GM12878 (cell line): ENCODE results near the gene ZNF160. TPM values are rescaled to one million over a fixed set of nuclear protein-coding genes. Genes with fewer than 3 reads are reported as not detected.

ENCODE experiments used
- ATAC-seq: fragments of 200-7000 bp; cut with Tn5 transposase; 3 replicates; pipeline ENCODE4 v1.9.1; 2020; ENCODE audit warnings: mild to moderate bottlenecking, moderate library complexity
- BruUV-seq: library from RNA; stranded (reverse); fragments of 400-500 nt; replicated peaks from 2 replicates; lab custom pipeline; 2021; lab: Mats Ljungman, UMichigan
- CTCF ChIA-PET: fragments of 300-600 bp; sonication (Branson Sonifier 250); formaldehyde crosslinking; extraction: SDS; loops from one replicate; lab custom pipeline; 2021; ENCODE audit warnings: inconsistent platforms; lab: Yijun Ruan, JAX
- POLR2A ChIA-PET: fragments of 350-600 bp; formaldehyde crosslinking; extraction: SDS; loops from one replicate; lab custom pipeline; 2021; ENCODE audit warnings: inconsistent platforms; lab: Charles Lee
- RAD21 ChIA-PET: fragments of 300-600 bp; sonication (Branson Sonifier 250); formaldehyde crosslinking; loops from one replicate; lab custom pipeline; 2023; ENCODE audit warnings: antibody characterized with exemption; ENCODE audit not compliant: unreplicated experiment; lab: Charles Lee
- SMC1A ChIA-PET: fragments of 300-600 bp; sonication (Branson Sonifier 250); formaldehyde crosslinking; loops from one replicate; lab custom pipeline; 2023; ENCODE audit not compliant: unreplicated experiment, uncharacterized antibody; lab: Charles Lee
- DNase-seq: peaks from one replicate; pipeline ENCODE4 v3.0.0-alpha.2; 2011; ENCODE audit warnings: low read depth, low spot score
- FAIRE-seq: peaks from 3 replicates; lab custom pipeline; 2011; peaks lifted over from hg19 to GRCh38; lab: Jason Lieb, UNC
- H2AFZ ChIP-seq: 2 replicates; pipeline ENCODE4 v1.6.0; 2011; ENCODE audit warnings: low read depth, low read length, control low read depth; ENCODE audit not compliant: control insufficient read depth
- H3K27ac ChIP-seq: 2 replicates; pipeline ENCODE4 v1.5.1; 2011; ENCODE audit warnings: control low read depth; ENCODE audit not compliant: control insufficient read depth, insufficient read depth
- H3K27me3 ChIP-seq, 2 experiments: replicated peaks in 1 of 2; 2 replicates each; pipeline versions ENCODE4 v1.6.0 to v1.6.1; 2011; ENCODE audit warnings: low read length in 1 of 2; ENCODE audit not compliant: control insufficient read depth in 2 of 2, insufficient read depth in 2 of 2
- H3K36me3 ChIP-seq, 2 experiments: 2 replicates each; pipeline ENCODE4 v1.5.1; 2011; ENCODE audit warnings: low read length in 1 of 2; ENCODE audit not compliant: control insufficient read depth in 2 of 2, insufficient read depth in 2 of 2
- H3K4me1 ChIP-seq: 2 replicates; pipeline ENCODE4 v1.6.1; 2011; ENCODE audit warnings: mild to moderate bottlenecking, low read length, moderate library complexity, mixed read lengths; ENCODE audit not compliant: control insufficient read depth, insufficient read depth
- H3K4me2 ChIP-seq: 2 replicates; pipeline ENCODE4 v1.6.0; 2011; ENCODE audit warnings: control low read depth; ENCODE audit not compliant: control insufficient read depth, insufficient read depth
- H3K4me3 ChIP-seq: fragments of 200-600 bp; sonication (generic); 2 replicates; pipeline ENCODE4 v1.5.1; 2016
- H3K79me2 ChIP-seq: 2 replicates; pipeline ENCODE4 v1.6.0; 2011; ENCODE audit warnings: low read length; ENCODE audit not compliant: control insufficient read depth, insufficient read depth
- H3K9ac ChIP-seq: 2 replicates; pipeline ENCODE4 v1.8.0; 2011; ENCODE audit warnings: low read length, control low read depth, mixed read lengths; ENCODE audit not compliant: control insufficient read depth, insufficient read depth
- H3K9me3 ChIP-seq: replicated peaks from 3 replicates; pipeline ENCODE4 v1.5.1; 2011; ENCODE audit warnings: mild to moderate bottlenecking, low read length; ENCODE audit not compliant: control insufficient read depth, insufficient read depth
- H4K20me1 ChIP-seq: 2 replicates; pipeline ENCODE4 v1.6.0; 2011; ENCODE audit not compliant: control insufficient read depth, insufficient read depth
- IRF5 ChIP-seq: fragments of 450-650 bp; IDR thresholded peaks from 2 replicates; pipeline ENCODE4 v1.6.1; 2017; ENCODE audit warnings: borderline replicate concordance
- JUND ChIP-seq: IDR thresholded peaks from 2 replicates; pipeline ENCODE4 v1.6.1; 2012; ENCODE audit warnings: low read depth, mild to moderate bottlenecking, low read length, improper control_type of control experiment, moderate library complexity
- MYC ChIP-seq: IDR thresholded peaks from 2 replicates; pipeline ENCODE4 v1.6.1; 2011; ENCODE audit warnings: mild to moderate bottlenecking, low read length, moderate library complexity, inconsistent platforms; ENCODE audit not compliant: insufficient read depth, insufficient replicate concordance, insufficient read length, severe bottlenecking
- NR2C1 ChIP-seq: fragments of 450-650 bp; IDR thresholded peaks from 2 replicates; pipeline ENCODE4 v1.6.1; 2017; ENCODE audit warnings: antibody characterized with exemption, mild to moderate bottlenecking, moderate library complexity
- SIX5 ChIP-seq: IDR thresholded peaks from 2 replicates; pipeline ENCODE4 v1.6.1; 2011; ENCODE audit warnings: mild to moderate bottlenecking, low read depth, low read length, moderate library complexity; ENCODE audit not compliant: severe bottlenecking
- TCF12 ChIP-seq: IDR thresholded peaks from 2 replicates; pipeline ENCODE4 v1.6.1; 2011; ENCODE audit warnings: low read depth, mild to moderate bottlenecking, low read length
- WRNIP1 ChIP-seq: IDR thresholded peaks from 2 replicates; pipeline ENCODE4 v1.6.1; 2011; ENCODE audit warnings: low read depth, low read length, improper control_type of control experiment, borderline replicate concordance
- WGBS: methylation state at CpG from one replicate; pipeline ENCODE4 v1.1.6; 2016; ENCODE audit warnings: low lambda C conversion rate; ENCODE audit not compliant: insufficient replicate concordance, insufficient coverage; ENCODE audit errors: missing lambda C conversion rate; 5-methylcytosine and 5-hydroxymethylcytosine counted together
- in situ Hi-C: fragments of 300-500 bp; cut with MboI; formaldehyde crosslinking; loops from 9 replicates; pipeline ENCODE4 v1.14.3; 2018; ENCODE audit warnings: mixed read lengths
- intact Hi-C: fragments of 100-400 bp; cut with micrococcal nuclease; formaldehyde crosslinking; loops from one replicate; pipeline ENCODE4 v1.14.2; 2022; ENCODE audit not compliant: unreplicated experiment
- polyA plus RNA-seq, 11 experiments: library from polyadenylated mRNA; depleted of rRNA in 4 of 11; unstranded in 6 of 11; stranded (reverse) in 5 of 11; fragments of >200 nt; fragmentation: Nextera tagmentation in 4 of 11; fragmentation: Illumina TruSeq in 1 of 11; extraction: Ambion mirVana in 4 of 11; extraction: Trizol in 1 of 11; gene quantifications; 1 replicate in 1 of 11; 2 replicates in 10 of 11; pipeline versions ENCODE4 v1.2.1 to v1.2.3, GENCODE V29; 2011 to 2016; ENCODE audit warnings: inconsistent platforms in 2 of 11, missing spikeins in 2 of 11, low read depth in 1 of 11
- total RNA-seq, 4 experiments: library from RNA; depleted of rRNA in 3 of 4; stranded (reverse); fragments of >200 nt in 3 of 4; fragmentation: Illumina TruSeq in 1 of 4; extraction: Trizol in 1 of 4; gene quantifications; 2 replicates each; pipeline versions ENCODE4 v1.2.1 to v1.2.3, GENCODE V29; 2013 to 2021
- TF ChIP-seq, protein P1 (sequence below): IDR thresholded peaks from 2 replicates; pipeline ENCODE4 v1.6.1; 2012; ENCODE audit warnings: low read depth, low read length, improper control_type of control experiment
- TF ChIP-seq, protein P2 (sequence below): IDR thresholded peaks from 2 replicates; pipeline ENCODE4 v1.6.1; 2012; ENCODE audit warnings: mild to moderate bottlenecking, low read depth, low read length

The ZNF160 gene
- total and polyA plus RNA-seq, 10 of the 15 experiments (the other 5 are each of a cell fraction or from before 2014, with no cell fraction given), result 2.8 to 18.6 (median 12.1) TPM

- no peaks in the 10 kb centered on the region for H3K27me3 ChIP-seq
- in situ Hi-C loops (no loop called here), intact Hi-C loops (no loop called here)
- H3K27ac ChIP-seq, result no peak overlapping the region
- no peak overlapping the region for H3K4me3 ChIP-seq
- ChIA-PET CTCF (no interaction called here), RAD21 (no interaction called here), POLR2A (interaction anchor here (0.6 kb wide), 1 partner anchor 537 kb away, joined by 3 read pairs; no protein-coding TSS in a partner anchor), SMC1A (no interaction called here)
- 62% methylated on average over 2 of the region's 2 CpGs for WGBS
- H3K79me2 ChIP-seq, result no peaks in the 10 kb centered on the region
- FAIRE-seq (no peak), DNase-seq (no peak), ATAC-seq (no peak)
- no peaks in the 10 kb centered on the region for H4K20me1 ChIP-seq
- H2AFZ ChIP-seq, result no peak overlapping the region
- no peak for TF ChIP-seq WRNIP1
- no peak overlapping the region for H3K9ac ChIP-seq
- no TSS peak for BruUV-seq
- H3K4me2 ChIP-seq, result no peak overlapping the region
- no peaks in the 10 kb centered on the region for H3K36me3 ChIP-seq
- H3K9me3 ChIP-seq, result no peaks in the 10 kb centered on the region; the same call in 2 of the 3 replicates
- no peaks in the 10 kb centered on the region for H3K4me1 ChIP-seq
Observed at GRCh38 chr19:53047379-53047778, 55.8 kb downstream of the ZNF160 start.

- H3K27ac ChIP-seq, result no peak overlapping the region
- H3K79me2 ChIP-seq, result no peaks in the 10 kb centered on the region
- no peak overlapping the region for H2AFZ ChIP-seq
- no peaks in the 10 kb centered on the region for H3K36me3 ChIP-seq
- 67% methylated on average over 16 of the region's 16 CpGs for WGBS
- no peaks in the 10 kb centered on the region for H3K27me3 ChIP-seq
- ATAC-seq (no peak), DNase-seq (no peak), FAIRE-seq (no peak)
- ChIA-PET SMC1A (no interaction called here), CTCF (no interaction called here), POLR2A (no interaction called here), RAD21 (no interaction called here)
- no peak overlapping the region for H3K4me2 ChIP-seq
- in situ Hi-C loops, result no loop called here
- H4K20me1 ChIP-seq, result no peaks in the 10 kb centered on the region
- no peak overlapping the region for H3K9ac ChIP-seq
- intact Hi-C loops, result no loop called here
- BruUV-seq, result no TSS peak
- no peak overlapping the region for H3K4me3 ChIP-seq
- no peaks in the 10 kb centered on the region for H3K4me1 ChIP-seq
- H3K9me3 ChIP-seq, result no peaks in the 10 kb centered on the region; the same call in 2 of the 3 replicates
- TF ChIP-seq JUND (no peak), TCF12 (no peak), IRF5 (no peak), NR2C1 (no peak), SIX5 (no peak), MYC (no peak)
- TF ChIP-seq, protein P1, sequence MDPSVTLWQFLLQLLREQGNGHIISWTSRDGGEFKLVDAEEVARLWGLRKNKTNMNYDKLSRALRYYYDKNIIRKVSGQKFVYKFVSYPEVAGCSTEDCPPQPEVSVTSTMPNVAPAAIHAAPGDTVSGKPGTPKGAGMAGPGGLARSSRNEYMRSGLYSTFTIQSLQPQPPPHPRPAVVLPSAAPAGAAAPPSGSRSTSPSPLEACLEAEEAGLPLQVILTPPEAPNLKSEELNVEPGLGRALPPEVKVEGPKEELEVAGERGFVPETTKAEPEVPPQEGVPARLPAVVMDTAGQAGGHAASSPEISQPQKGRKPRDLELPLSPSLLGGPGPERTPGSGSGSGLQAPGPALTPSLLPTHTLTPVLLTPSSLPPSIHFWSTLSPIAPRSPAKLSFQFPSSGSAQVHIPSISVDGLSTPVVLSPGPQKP, result no peak
- TF ChIP-seq, protein P2, sequence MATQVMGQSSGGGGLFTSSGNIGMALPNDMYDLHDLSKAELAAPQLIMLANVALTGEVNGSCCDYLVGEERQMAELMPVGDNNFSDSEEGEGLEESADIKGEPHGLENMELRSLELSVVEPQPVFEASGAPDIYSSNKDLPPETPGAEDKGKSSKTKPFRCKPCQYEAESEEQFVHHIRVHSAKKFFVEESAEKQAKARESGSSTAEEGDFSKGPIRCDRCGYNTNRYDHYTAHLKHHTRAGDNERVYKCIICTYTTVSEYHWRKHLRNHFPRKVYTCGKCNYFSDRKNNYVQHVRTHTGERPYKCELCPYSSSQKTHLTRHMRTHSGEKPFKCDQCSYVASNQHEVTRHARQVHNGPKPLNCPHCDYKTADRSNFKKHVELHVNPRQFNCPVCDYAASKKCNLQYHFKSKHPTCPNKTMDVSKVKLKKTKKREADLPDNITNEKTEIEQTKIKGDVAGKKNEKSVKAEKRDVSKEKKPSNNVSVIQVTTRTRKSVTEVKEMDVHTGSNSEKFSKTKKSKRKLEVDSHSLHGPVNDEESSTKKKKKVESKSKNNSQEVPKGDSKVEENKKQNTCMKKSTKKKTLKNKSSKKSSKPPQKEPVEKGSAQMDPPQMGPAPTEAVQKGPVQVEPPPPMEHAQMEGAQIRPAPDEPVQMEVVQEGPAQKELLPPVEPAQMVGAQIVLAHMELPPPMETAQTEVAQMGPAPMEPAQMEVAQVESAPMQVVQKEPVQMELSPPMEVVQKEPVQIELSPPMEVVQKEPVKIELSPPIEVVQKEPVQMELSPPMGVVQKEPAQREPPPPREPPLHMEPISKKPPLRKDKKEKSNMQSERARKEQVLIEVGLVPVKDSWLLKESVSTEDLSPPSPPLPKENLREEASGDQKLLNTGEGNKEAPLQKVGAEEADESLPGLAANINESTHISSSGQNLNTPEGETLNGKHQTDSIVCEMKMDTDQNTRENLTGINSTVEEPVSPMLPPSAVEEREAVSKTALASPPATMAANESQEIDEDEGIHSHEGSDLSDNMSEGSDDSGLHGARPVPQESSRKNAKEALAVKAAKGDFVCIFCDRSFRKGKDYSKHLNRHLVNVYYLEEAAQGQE, result no peak
Observed at GRCh38 chr19:53045536-53045935, 57.7 kb downstream of the ZNF160 start.
